HepG2 (cell line): ENCODE results near the gene SLC16A5.

Experiments
- EZH2 ChIP-seq: conservative IDR thresholded peaks from 2 replicates; pipeline ENCODE4 v1.6.1; 2012; ENCODE audit warnings: mild to moderate bottlenecking, low read depth, low read length, moderate library complexity
- HNF4G ChIP-seq, 2 experiments: sonication (generic) in 1 of 2; formaldehyde crosslinking in 1 of 2; IDR thresholded peaks; 2 replicates each; pipeline versions ENCODE4 v1.4.0 to v1.6.1; 2011 to 2020; ENCODE audit warnings: borderline replicate concordance in 2 of 2, low read depth in 2 of 2, mild to moderate bottlenecking in 2 of 2, low read length in 1 of 2, missing genetic modification reagents in 1 of 2, moderate library complexity in 1 of 2
- PHF8 ChIP-seq: sonication (generic); formaldehyde crosslinking; IDR thresholded peaks from 2 replicates; pipeline ENCODE4 v1.5.0; 2020; ENCODE audit warnings: missing genetic modification reagents
- ZNF12 ChIP-seq: sonication (generic); formaldehyde crosslinking; IDR thresholded peaks from 2 replicates; pipeline ENCODE4 v1.5.0; 2020; ENCODE audit warnings: missing genetic modification reagents
- ZNF383 ChIP-seq: sonication (generic); formaldehyde crosslinking; IDR thresholded peaks from 2 replicates; pipeline ENCODE4 v1.4.0; 2020; ENCODE audit warnings: missing genetic modification reagents, mild to moderate bottlenecking, borderline replicate concordance
- ZNF552 ChIP-seq: sonication (generic); formaldehyde crosslinking; IDR thresholded peaks from 2 replicates; pipeline ENCODE4 v1.9.0; 2022; ENCODE audit warnings: missing genetic modification reagents, mild to moderate bottlenecking, borderline replicate concordance
- TF ChIP-seq, protein P1 (sequence below): sonication (generic); formaldehyde crosslinking; IDR thresholded peaks from 2 replicates; pipeline ENCODE4 v1.5.0; 2020; ENCODE audit warnings: mild to moderate bottlenecking, missing genetic modification reagents, moderate library complexity

DNA sequence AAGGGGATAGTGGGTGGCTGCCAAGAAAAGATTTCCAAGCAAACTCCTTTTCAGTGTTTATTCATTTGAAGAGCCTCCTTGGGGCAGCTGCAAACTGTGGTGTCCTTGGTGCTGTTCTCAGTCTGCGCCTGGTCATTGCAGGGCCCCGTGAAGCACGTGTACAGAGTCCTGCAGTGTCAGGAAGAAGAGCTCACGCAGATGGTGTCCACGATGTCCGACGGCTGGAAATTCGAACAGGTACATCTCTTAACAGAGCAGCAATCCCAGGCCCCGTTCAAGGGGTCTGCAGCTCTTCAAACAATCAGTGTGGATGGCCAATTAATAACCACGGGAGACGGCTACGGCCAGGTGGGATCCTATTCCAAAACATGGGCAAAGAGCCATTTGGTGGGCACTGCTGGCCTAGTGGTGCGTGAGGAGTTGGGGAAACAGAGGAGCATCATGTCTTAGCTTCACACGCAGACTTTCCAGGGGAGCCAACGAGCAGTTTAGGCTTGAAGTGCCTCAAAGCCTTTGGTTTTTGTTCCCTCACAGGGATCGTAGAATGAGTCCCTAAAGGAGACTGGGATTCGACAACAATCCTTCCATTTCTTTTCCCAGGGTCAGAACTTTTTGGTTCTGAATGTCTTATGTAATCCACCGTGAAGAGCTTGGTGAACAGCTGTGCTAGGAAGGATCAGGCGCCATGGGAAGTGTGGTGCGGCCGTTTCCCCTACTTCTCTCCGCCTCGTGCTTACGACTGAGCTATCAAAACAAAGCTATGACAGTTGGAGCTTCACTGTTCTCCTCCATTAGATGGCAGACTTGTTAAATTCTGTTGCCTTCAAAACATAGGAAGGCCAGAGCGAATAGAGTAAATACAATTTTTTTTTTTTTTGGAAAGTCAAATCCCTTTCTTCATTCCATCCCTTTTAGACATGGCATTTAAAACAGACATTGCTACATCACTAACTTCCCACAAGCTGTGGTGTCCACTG lies 28.1 kb upstream of the SLC16A5 start:
- TF ChIP-seq ZNF12 (CRISPR knock-in tag) = no peak
- TF ChIP-seq HNF4G (IDR thresholded peaks at IDR 0.05; ENCODE audit: borderline replicate concordance, low read depth, low read length) = no peak
- TF ChIP-seq HNF4G (CRISPR knock-in tag; IDR thresholded peaks at IDR 0.05; ENCODE audit: borderline replicate concordance, low read depth) = no peak
- TF ChIP-seq, protein P1, sequence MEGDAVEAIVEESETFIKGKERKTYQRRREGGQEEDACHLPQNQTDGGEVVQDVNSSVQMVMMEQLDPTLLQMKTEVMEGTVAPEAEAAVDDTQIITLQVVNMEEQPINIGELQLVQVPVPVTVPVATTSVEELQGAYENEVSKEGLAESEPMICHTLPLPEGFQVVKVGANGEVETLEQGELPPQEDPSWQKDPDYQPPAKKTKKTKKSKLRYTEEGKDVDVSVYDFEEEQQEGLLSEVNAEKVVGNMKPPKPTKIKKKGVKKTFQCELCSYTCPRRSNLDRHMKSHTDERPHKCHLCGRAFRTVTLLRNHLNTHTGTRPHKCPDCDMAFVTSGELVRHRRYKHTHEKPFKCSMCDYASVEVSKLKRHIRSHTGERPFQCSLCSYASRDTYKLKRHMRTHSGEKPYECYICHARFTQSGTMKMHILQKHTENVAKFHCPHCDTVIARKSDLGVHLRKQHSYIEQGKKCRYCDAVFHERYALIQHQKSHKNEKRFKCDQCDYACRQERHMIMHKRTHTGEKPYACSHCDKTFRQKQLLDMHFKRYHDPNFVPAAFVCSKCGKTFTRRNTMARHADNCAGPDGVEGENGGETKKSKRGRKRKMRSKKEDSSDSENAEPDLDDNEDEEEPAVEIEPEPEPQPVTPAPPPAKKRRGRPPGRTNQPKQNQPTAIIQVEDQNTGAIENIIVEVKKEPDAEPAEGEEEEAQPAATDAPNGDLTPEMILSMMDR (CRISPR knock-in tag) = peak; percentile 73
- no peak for TF ChIP-seq ZNF383
- TF ChIP-seq PHF8 (CRISPR knock-in tag) = no peak
- no peak for TF ChIP-seq ZNF552 (CRISPR knock-in tag)
- no peak for TF ChIP-seq EZH2
